AG04450 (cell line): ENCODE results near the gene ZNF582. TPM values are rescaled to one million over a fixed set of nuclear protein-coding genes. Genes with fewer than 3 reads are reported as not detected.

Experiments used
- CTCF ChIA-PET: fragments of 300-600, 350-600 bp; formaldehyde crosslinking; extraction: SDS; loops from one replicate; lab custom pipeline; 2022; ENCODE audit warnings: antibody characterized with exemption, inconsistent platforms; lab: Charles Lee
- POLR2A ChIA-PET: fragments of 350-600 bp; formaldehyde crosslinking; extraction: SDS; loops from one replicate; lab custom pipeline; 2021; ENCODE audit warnings: antibody characterized with exemption, inconsistent platforms; lab: Yijun Ruan, JAX
- DNase-seq: peaks from one replicate; pipeline ENCODE4 v3.0.0-alpha.2; 2011; ENCODE audit warnings: low read depth, low spot score
- H3K27ac ChIP-seq: one replicate; pipeline ENCODE4 v1.5.1; 2012; ENCODE audit warnings: low read depth, low read length, control low read depth
- H3K27me3 ChIP-seq: one replicate; pipeline ENCODE4 v1.6.0; 2012; ENCODE audit warnings: low read length; ENCODE audit not compliant: control insufficient read depth, insufficient read depth
- H3K4me3 ChIP-seq: 2 replicates; pipeline ENCODE4 v1.5.1; 2011; ENCODE audit warnings: mild to moderate bottlenecking, low read depth, low read length, control low read depth
- H3K9me3 ChIP-seq: 2 replicates; pipeline ENCODE4 v1.5.1; 2012; ENCODE audit warnings: low read length; ENCODE audit not compliant: control insufficient read depth, insufficient read depth
- polyA plus RNA-seq: library from polyadenylated mRNA; depleted of rRNA; stranded (reverse); fragments of >200 nt; gene quantifications from 2 replicates; pipeline ENCODE4 v1.2.3, GENCODE V29; 2011
- TF ChIP-seq, protein P1 (sequence below): IDR thresholded peaks from 2 replicates; pipeline ENCODE4 v1.5.1; 2011; ENCODE audit warnings: low read depth, low read length, control low read depth, inconsistent platforms

Gene ZNF582
- polyA plus RNA-seq, 1 experiment = 3.9 TPM

DNA sequence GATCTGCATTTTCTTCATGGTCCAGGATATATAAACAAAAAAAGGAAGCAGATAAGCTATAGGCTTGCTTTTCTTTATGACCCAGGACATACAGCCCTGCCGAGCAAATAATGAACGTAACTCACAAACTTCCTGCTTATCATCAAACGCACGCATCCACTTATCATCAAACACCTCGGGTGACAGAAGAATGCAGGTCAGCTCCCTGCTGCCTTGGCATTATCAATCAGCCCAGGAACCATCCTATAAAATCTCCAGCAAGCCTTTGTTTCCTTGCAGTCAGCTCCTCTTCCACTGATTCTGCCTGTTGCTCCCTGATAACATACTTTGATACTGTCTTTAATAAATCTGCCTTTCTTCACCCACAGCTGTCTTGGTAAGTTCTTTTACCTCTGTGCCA is 5.5 kb upstream of the ZNF582 start:
- CTCF ChIA-PET = no interaction called here

DNA sequence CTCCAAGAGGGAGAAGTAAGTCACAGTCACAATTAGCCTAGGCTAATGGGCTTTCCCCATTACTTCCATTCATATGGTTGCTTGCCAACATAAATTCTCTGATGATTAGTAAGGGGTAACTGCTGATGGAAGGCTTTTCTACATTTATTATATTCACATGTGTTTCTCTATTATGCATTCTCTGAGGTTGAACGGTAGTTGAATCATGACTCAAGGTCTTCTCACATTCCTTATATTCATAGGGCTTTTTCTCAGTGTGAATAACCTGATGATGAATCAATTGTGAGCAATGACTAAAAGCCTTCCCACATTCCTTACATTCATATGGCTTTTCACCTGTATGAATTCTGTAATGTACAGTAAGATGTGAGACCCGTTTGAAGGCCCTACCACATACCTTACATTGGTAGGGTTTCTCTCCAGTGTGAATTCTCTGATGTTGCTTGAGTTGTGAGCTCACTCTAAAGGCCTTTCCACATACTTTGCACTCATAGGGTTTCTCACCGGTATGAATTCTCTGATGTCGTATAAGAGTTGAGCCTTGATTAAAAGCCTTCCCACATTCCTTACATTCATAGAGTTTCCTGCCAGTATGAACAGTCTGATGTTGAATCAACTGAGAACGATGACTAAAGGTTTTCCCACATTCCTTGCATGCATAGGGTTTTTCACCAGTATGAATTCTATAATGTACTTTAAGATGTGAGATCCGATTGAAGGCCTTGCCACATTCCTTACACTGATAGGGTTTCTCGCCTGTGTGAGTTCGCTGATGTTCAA is 9.3 kb downstream of the ZNF582 start:
- H3K4me3 ChIP-seq = no peak overlapping the region
- H3K27me3 ChIP-seq = no peaks in the 10 kb centered on the region
- TF ChIP-seq, protein P1, sequence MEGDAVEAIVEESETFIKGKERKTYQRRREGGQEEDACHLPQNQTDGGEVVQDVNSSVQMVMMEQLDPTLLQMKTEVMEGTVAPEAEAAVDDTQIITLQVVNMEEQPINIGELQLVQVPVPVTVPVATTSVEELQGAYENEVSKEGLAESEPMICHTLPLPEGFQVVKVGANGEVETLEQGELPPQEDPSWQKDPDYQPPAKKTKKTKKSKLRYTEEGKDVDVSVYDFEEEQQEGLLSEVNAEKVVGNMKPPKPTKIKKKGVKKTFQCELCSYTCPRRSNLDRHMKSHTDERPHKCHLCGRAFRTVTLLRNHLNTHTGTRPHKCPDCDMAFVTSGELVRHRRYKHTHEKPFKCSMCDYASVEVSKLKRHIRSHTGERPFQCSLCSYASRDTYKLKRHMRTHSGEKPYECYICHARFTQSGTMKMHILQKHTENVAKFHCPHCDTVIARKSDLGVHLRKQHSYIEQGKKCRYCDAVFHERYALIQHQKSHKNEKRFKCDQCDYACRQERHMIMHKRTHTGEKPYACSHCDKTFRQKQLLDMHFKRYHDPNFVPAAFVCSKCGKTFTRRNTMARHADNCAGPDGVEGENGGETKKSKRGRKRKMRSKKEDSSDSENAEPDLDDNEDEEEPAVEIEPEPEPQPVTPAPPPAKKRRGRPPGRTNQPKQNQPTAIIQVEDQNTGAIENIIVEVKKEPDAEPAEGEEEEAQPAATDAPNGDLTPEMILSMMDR = no peak
- CTCF ChIA-PET = no interaction called here
- POLR2A ChIA-PET = no interaction called here
- H3K27ac ChIP-seq = no peak overlapping the region
- DNase-seq = no peak
- peaks cover 28% of the 10 kb centered on the region for H3K9me3 ChIP-seq

More for the DNA sequence above, 5.5 kb upstream of the ZNF582 start:
- no peaks in the 10 kb centered on the region for H3K27me3 ChIP-seq
- H3K4me3 ChIP-seq = no peak overlapping the region
- H3K9me3 ChIP-seq = peaks cover 39% of the 10 kb centered on the region
- TF ChIP-seq, protein P1 = no peak
- POLR2A ChIA-PET = no interaction called here
- no peak overlapping the region for H3K27ac ChIP-seq
- no peak for DNase-seq

DNA sequence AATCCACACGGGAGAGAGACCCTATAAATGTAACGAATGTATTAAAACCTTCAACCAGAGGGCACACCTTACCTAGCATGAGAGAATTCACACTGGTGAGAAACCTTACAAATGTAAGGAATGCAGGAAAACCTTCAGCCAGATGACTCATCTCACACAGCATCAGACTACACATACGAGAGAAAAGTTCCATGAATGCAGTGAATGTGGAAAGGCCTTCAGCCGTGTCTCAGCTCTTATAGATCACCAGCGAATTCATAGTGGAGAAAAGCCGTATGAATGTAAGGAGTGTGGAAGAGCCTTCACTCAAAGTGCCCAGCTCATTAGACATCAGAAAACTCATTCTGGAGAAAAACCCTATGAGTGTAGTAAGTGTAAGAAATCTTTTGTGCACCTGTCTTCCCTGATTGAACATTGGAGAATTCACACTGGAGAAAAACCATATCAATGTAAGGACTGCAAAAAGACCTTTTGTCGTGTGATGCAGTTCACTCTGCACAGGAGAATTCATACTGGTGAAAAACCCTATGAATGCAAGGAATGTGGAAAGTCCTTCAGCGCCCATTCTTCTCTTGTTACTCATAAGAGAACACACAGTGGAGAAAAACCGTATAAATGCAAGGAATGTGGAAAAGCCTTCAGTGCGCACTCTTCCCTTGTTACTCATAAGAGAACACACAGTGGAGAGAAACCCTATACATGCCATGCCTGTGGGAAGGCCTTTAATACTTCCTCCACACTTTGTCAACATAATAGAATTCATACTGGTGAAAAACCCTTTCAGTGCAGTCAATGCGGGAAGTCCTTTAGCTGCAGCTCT is 16.0 kb downstream of the ZNF582 start:
- Histone ChIP-seq H3K27ac (no peak overlapping the region), H3K27me3 (no peaks in the 10 kb centered on the region), H3K9me3 (peaks cover 43% of the 10 kb centered on the region), H3K4me3 (no peak overlapping the region)
- TF ChIP-seq, protein P1 = no peak
- no peak for DNase-seq
- ChIA-PET POLR2A (no interaction called here), CTCF (interaction anchor here (0.6 to 3.1 kb wide), 2 partner anchors 16 to 28 kb away, joined by 3 to 18 read pairs; partner anchors contain the start of gene ZNF582)

DNA sequence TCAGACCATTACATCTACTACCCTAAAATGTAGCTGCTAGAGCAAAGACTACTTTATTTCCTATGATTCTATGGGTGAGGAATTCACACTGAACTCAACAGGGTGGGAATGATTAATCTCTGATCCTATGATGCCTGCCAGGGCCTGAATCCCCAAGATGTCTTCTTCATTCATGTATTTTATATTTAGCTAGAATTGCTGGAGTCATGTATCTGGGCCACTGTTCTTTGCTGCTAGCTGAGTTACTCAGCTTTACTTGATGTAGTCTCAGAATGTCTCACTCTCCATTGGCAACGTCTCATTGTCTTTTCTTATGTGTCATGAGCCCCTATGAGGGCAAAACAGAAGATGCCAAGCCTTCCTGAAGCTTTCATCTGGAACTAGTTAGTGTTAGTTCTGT is 21.1 kb downstream of the ZNF582 start:
- CTCF ChIA-PET = interaction anchor here (0.5 kb wide), 1 partner anchor 11 kb away, joined by 4 read pairs; no protein-coding TSS in a partner anchor
- no peak overlapping the region for H3K27ac ChIP-seq
- no peak for DNase-seq
- TF ChIP-seq, protein P1 = no peak
- H3K27me3 ChIP-seq = no peaks in the 10 kb centered on the region
- POLR2A ChIA-PET = no interaction called here
- H3K4me3 ChIP-seq = no peak overlapping the region
- peaks cover 29% of the 10 kb centered on the region for H3K9me3 ChIP-seq
